ENCODE measurements around the gene CASP5. TPM values are rescaled to one million over a fixed set of nuclear protein-coding genes. Genes with fewer than 3 reads are reported as not detected.
"Not testable (repeated sequence)": the region's sequence is repeated elsewhere in the genome, so short reads cannot be mapped to it uniquely, and the experiment has no call there.

CASP5 gene
- total RNA-seq, 1 donor from 2014 or later = not detected

DNA sequence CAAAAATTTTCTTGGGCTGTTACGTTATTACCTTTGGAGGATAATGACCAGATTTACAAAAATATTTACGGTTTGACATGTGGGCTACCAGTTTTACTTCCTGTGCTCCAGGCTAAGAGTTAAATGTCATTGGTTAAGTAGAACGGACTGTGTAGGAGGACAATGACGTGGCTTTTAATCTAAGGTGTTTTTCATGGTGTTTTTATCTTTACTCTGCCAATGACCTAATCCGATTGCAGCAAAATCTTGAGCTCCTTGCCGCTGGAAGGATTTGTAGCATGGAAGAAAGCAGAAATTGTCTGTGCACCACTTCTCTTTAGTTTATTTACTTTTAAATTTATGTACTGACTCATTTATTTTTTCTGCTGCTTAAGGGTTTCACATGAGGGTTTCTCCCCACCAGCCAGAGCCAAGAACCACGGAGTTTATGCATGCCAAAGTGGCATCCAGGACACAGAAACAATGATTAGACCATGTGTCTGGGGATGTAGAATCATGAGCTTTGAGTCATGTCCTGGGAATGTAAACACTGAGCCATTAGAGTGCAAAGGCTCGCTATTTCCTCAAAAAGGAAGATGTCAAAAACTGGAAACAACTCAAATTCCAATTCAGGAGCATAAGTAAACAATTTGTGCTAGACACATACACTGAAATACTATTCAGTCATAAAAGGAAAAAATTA, 24.1 kb upstream of the CASP5 start:
- TF ChIP-seq, protein P1, sequence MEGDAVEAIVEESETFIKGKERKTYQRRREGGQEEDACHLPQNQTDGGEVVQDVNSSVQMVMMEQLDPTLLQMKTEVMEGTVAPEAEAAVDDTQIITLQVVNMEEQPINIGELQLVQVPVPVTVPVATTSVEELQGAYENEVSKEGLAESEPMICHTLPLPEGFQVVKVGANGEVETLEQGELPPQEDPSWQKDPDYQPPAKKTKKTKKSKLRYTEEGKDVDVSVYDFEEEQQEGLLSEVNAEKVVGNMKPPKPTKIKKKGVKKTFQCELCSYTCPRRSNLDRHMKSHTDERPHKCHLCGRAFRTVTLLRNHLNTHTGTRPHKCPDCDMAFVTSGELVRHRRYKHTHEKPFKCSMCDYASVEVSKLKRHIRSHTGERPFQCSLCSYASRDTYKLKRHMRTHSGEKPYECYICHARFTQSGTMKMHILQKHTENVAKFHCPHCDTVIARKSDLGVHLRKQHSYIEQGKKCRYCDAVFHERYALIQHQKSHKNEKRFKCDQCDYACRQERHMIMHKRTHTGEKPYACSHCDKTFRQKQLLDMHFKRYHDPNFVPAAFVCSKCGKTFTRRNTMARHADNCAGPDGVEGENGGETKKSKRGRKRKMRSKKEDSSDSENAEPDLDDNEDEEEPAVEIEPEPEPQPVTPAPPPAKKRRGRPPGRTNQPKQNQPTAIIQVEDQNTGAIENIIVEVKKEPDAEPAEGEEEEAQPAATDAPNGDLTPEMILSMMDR (IDR thresholded peaks at IDR 0.05; ENCODE audit: insufficient read depth, low read length, poor library complexity, severe bottlenecking) = no peak
- Histone ChIP-seq H3K4me3 (ENCODE audit: low read depth, low read length) (no peak overlapping the region), H3K27me3 (ENCODE audit: control insufficient read depth, insufficient read depth, low read length) (no peaks in the 10 kb centered on the region), H3K36me3 (ENCODE audit: control insufficient read depth, insufficient read depth, low read length) (no peaks in the 10 kb centered on the region)
- DNase-seq (ENCODE audit: low read depth) = peak; percentile 88

DNA sequence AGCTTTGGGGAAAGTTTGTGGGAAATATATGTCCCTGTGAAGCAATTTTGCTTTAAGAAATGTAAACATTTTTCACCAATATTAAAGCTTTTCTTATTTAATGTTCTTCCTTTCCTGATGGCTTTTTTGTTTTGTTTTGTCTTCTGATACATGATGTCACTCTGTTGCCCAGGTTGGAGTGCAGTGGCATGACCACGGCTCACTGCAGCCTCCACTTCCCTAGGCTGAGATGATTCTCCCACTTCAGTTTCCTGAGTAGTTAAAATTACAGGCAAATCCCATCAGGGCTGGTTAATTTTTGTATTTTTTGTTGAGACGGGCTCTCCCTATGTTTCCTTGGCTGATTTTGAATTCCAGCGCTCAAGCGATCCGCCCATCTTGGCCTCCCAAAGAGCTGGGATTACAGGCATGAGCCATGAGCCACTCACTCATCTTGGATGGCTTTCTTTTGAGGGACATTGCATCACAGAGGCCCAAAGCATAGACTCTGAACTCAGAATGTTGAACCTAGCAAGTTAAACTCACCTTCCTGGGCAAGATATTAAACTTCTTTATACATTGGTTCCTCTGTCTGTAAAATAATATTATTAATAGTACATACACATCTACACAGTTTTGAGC, 22.8 kb upstream of the CASP5 start:
- TF ChIP-seq, protein P1 (IDR thresholded peaks at IDR 0.05; ENCODE audit: insufficient read depth, low read length, poor library complexity, severe bottlenecking) = no peak
- no peak for DNase-seq (ENCODE audit: low read depth)
- Histone ChIP-seq H3K36me3 (ENCODE audit: control insufficient read depth, insufficient read depth, low read length) (no peaks in the 10 kb centered on the region), H3K4me3 (ENCODE audit: low read depth, low read length) (no peak overlapping the region), H3K27me3 (ENCODE audit: control insufficient read depth, insufficient read depth, low read length) (no peaks in the 10 kb centered on the region)

DNA sequence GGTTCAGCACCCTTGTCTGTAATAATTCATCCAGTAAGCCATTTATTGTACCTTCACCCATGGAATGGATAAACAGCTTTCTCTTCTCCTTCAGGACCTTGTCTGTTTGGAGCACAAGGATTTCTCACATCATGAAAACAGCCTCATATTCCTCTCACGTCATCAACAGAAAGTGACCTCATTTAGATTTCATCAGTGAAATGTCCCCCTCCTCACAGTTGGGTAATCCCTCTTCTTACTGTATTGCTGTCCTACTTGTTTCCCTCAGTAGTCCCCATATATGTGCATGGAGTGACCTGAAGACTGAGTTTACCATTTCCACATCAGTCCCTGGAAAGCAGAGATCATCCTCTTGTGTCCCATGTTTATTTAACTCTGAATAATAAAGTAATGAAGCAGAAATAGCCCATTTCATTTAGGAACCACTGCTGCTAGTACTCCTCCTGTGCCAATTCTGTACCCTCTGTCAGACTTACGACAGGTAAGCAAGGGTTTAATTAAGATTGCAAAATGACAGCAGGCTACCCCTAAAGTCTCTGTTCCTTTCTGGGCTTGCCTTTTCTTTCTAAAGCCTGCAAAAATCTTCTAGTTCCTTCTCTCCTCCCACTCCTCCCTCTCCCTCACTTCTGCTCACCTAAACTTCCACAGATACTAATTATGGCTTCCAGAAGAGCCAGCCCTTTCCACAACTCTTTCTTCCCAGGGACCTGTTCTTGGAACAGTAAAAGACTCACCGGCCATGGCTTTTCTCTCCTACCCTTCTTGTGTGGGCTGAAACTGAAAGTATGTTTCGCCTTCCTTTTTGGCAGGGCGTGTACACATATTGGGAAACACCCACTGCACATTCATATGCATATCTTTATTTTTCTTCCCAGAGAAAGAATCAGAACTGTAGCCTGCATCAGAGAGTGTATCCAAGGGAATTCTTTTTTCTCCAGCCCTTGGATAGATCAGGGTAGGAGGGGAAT, 21.9 kb upstream of the CASP5 start, which contains the start of gene CARD16:
Gene CARD16 (minus strand): TSS at position 779 of the 968 bp plus-strand sequence. CDS start 38 bp downstream, at position 741.
- H3K4me3 ChIP-seq (ENCODE audit: low read depth, low read length); H3K27me3 ChIP-seq (ENCODE audit: control insufficient read depth, insufficient read depth, low read length); DNase-seq (ENCODE audit: low read depth); H3K36me3 ChIP-seq (ENCODE audit: control insufficient read depth, insufficient read depth, low read length): not testable (repeated sequence)

DNA sequence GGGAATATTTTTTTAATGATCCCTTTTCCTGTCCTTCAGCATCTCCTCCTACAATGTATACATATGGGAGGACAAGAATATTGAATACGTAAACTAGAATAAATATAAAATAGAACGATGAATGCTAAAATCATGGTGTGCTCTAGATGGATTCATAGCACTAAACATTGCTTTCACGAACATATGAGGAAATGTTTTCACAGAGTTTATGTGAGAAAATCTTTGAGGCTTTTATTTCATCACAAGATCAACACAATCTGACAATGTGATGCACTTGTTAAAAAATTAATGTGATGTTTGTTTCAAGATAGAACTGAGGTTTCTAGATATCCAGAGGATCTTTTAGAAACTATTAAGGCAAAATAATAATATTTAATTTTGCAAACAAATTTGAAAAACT, 19.2 kb upstream of the CASP5 start:
- TF ChIP-seq, protein P1 (IDR thresholded peaks at IDR 0.05; ENCODE audit: insufficient read depth, low read length, poor library complexity, severe bottlenecking) = no peak
- Histone ChIP-seq H3K27me3 (ENCODE audit: control insufficient read depth, insufficient read depth, low read length) (no peaks in the 10 kb centered on the region), H3K4me3 (ENCODE audit: low read depth, low read length) (no peak overlapping the region), H3K36me3 (ENCODE audit: control insufficient read depth, insufficient read depth, low read length) (no peaks in the 10 kb centered on the region)
- DNase-seq (ENCODE audit: low read depth) = no peak

DNA sequence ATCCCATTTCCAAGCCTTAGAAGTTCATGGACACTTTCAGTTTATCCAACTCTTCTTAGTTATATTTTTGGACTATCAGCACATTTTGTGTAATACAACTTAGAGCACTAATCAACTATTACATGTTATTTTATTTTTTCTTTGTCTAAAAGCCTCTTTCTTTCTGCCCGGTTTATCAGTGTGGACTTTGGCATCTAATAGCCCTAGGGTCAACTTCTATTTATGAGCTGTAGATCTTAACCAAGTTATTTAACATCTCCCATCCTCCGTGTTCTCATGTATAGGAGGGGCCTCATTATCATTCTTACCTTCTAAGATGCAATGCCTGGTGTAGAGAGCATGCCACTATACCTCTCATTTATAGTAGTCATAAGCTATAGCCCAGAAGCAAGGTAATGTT, 17.7 kb upstream of the CASP5 start:
- DNase-seq (ENCODE audit: low read depth) = no peak
- Histone ChIP-seq H3K36me3 (ENCODE audit: control insufficient read depth, insufficient read depth, low read length) (no peaks in the 10 kb centered on the region), H3K4me3 (ENCODE audit: low read depth, low read length) (no peak overlapping the region), H3K27me3 (ENCODE audit: control insufficient read depth, insufficient read depth, low read length) (no peaks in the 10 kb centered on the region)
- TF ChIP-seq, protein P1 (IDR thresholded peaks at IDR 0.05; ENCODE audit: insufficient read depth, low read length, poor library complexity, severe bottlenecking) = no peak

All from kidney epithelial cell (primary cell).